Measurements from ENCODE around the gene MAB21L4.

Gene MAB21L4

DNA sequence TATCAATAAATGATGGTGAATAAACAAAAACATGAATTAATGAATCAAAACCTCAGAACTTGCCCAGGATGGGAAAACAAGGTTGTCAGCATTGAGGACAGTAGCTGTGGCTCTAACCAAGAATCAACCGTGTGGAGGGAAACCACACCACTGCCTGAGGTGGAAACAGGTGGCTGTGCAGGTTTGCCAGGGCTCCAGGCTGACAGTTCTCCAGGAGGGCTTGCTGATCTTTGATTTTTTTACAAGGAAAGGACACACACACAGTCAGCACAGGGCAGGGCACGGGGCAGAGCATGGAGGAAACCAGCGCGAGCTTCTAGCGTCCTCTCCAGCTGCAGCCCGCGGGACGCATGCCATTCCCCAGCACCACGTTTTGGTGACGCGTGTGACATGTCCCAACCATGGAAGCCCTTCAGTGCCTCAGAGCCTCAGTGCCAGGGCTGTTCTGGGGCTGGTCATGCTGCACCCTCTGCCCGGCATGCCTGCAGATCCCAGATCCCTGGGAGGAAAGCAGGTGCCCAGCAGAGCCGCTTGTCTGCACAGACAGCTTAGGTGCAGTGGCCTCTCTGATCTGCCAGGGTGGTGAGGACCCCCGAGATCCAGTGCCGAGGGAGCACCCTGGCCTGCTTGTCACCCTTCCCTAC is 43.2 kb downstream of the MAB21L4 start:
- TF ChIP-seq, protein P1, sequence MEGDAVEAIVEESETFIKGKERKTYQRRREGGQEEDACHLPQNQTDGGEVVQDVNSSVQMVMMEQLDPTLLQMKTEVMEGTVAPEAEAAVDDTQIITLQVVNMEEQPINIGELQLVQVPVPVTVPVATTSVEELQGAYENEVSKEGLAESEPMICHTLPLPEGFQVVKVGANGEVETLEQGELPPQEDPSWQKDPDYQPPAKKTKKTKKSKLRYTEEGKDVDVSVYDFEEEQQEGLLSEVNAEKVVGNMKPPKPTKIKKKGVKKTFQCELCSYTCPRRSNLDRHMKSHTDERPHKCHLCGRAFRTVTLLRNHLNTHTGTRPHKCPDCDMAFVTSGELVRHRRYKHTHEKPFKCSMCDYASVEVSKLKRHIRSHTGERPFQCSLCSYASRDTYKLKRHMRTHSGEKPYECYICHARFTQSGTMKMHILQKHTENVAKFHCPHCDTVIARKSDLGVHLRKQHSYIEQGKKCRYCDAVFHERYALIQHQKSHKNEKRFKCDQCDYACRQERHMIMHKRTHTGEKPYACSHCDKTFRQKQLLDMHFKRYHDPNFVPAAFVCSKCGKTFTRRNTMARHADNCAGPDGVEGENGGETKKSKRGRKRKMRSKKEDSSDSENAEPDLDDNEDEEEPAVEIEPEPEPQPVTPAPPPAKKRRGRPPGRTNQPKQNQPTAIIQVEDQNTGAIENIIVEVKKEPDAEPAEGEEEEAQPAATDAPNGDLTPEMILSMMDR (IDR thresholded peaks at IDR 0.05; ENCODE audit: low read depth, low read length): no peak
- no peak for DNase-seq (ENCODE audit: extremely low read depth, low read depth)

DNA sequence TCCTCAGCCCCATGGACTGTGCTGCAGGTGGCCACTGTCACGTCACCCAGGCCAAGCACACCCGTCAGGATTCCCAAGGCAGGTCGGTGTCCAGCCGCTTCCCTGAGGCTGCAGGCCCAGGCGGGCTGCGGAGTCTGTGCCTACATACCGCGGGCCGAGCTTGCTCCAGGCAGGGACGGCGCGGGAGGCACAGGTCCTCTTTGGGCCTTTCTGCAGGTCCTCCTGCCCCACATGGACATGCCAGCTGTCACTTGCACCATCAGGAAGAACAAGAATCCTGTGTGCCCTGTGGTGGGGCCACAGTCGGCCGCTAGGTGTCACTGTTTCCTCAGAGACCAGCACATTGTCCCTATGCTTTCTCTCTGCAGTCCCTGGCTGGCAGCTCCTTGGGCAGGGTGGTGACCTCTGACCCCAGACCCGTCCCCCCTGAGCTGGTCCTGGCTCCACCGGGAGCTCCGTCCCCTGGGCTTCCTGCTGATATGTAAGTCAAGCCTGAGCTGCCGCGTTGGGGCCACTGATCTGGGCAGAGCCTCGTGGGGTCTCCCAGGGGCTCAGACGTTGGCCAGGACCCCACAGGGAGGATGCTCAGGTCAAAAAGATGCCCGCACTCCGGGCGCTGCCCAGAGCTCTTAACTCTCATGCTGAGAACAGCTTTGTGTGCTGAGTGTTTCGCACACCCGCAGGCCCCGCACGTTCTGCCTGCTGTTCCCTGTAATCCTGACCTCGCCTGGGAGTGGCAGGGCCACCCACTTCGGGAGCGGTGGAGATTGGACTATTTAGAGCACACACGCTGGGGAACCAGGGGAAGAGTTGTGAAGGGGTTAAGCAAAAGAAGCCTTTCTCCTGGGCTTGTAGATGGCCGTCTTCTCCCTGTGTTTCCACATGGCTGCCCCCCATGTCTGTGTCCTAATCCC is 44.6 kb downstream of the MAB21L4 start:
- peak; percentile 54 for DNase-seq (ENCODE audit: extremely low read depth, low read depth)
- TF ChIP-seq, protein P1 (IDR thresholded peaks at IDR 0.05; ENCODE audit: low read depth, low read length): peak; percentile 97

DNA sequence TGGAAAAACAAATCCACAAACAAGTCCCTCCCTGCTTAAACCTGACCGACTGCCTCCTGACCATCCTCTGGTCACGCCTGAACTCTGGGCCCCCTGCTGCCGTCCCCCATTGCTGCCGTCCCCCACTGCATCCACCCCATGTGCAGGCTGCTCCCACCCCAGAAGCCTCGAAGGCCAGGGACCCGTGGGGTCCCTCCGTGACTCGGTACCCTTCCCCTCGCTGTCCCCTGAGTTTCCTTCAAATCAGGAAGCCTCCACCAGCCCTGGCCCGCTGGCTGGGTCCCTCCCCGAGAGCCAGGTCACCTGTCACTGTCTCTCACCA is 45.2 kb downstream of the MAB21L4 start:
- DNase-seq (ENCODE audit: extremely low read depth, low read depth): no peak
- TF ChIP-seq, protein P1 (IDR thresholded peaks at IDR 0.05; ENCODE audit: low read depth, low read length): no peak

DNA sequence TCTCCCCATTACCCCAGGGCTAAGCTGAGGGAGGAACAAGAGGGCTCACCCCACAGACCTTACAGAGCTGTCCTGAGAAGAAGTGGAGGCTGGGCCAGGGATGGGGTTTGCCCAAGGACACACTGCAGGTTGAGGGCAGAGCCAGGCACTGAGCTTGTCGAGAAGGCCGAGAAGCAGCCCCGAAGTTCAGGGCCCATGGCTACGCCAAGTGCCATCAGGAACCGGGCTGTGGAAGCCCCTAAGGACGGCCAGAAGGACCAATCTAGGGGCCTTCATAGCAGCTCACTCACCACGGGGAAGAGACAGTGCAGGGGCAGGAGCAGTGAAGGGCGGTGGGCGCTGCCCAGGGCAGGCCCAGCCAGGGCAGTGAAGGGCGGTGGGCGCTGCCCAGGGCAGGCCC is 45.9 kb downstream of the MAB21L4 start:
- DNase-seq (ENCODE audit: extremely low read depth, low read depth): no peak
- TF ChIP-seq, protein P1 (IDR thresholded peaks at IDR 0.05; ENCODE audit: low read depth, low read length): no peak

DNA sequence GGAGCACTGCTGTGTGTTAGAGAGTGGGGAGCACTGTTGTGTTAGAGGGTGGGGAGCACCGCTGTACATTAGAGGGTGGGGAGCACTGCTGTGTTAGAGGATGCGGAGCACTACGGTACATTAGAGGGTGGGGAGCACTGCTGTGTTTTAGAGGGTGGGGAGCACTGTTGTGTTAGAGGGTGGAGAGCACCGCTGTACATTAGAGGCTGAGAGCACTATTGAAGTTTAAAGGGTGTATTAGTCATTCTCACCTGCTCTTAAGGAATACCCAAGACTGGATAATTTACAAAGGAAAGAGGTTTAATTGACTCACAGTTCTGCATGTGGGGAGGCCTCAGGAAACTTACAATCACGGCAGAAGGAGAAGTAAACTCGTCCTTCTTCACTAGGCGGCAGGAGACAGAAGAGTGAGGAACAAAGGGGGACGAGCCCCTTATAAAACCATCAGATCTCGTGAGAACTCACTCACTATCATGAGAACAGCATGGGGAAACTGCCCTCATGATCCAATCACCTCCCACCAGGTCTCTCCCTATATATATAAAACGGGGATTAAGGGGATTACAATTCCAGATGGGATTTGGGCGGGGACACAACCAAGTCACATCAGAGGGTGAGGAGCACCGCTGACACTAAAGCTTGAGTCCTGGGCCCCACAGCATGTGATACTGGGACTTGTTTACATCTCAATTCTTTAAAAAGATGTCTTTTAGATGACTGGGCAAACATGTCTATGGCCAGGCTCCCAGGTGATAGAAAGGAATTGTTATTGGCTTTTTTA is 46.9 kb downstream of the MAB21L4 start:
- DNase-seq (ENCODE audit: extremely low read depth, low read depth): no peak
- TF ChIP-seq, protein P1 (IDR thresholded peaks at IDR 0.05; ENCODE audit: low read depth, low read length): no peak

DNA sequence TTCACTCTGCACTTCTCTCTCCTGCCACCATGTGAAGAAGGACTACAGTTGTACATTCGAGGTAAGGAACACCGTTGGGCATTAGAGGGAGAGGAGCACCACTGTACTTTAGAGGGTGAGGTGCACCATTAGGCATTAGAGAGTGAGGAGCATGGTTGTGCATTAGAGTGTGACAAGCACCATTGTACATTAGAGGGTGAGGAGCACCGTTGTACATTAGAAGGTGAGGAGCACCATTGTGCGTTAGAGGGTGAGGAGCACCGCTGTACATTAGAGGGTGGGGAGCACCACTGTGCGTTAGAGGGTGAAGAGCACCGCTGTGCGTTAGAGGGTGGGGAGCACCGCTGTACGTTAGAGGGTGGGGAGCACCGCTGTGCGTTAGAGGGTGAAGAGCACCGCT is 48.1 kb downstream of the MAB21L4 start:
- TF ChIP-seq, protein P1 (IDR thresholded peaks at IDR 0.05; ENCODE audit: low read depth, low read length): no peak

More for the DNA sequence above, 48.1 kb downstream of the MAB21L4 start:
- no peak for DNase-seq (ENCODE audit: extremely low read depth, low read depth)
